ENCODE data around the gene MYO7B.

The MYO7B gene

GRCh38 chr2:127670055-127670956 is 134.8 kb downstream of the MYO7B start:
- no peak for DNase-seq

GRCh38 chr2:127670957-127671290 is 135.4 kb downstream of the MYO7B start:
- DNase-seq, result no peak

- no peak for DNase-seq
Measured at GRCh38 chr2:127671557-127672302, 136.2 kb downstream of the MYO7B start.

GRCh38 chr2:127672341-127673224 is 137.1 kb downstream of the MYO7B start:
- no peak for DNase-seq

GRCh38 chr2:127673291-127674069 is 138.0 kb downstream of the MYO7B start:
- DNase-seq, result no peak

GRCh38 chr2:127674241-127675209 is 139.0 kb downstream of the MYO7B start:
- no peak for DNase-seq

GRCh38 chr2:127675331-127676261 is 140.1 kb downstream of the MYO7B start, which contains the start of gene LIMS2:
Gene LIMS2 (minus strand): TSS chr2:127675530. CDS start chr2:127675024, 506 bp downstream.
- DNase-seq, result no peak

GRCh38 chr2:127676906-127677305 is 141.4 kb downstream of the MYO7B start:
- DNase-seq, result no peak

GRCh38 chr2:127678531-127678930 is 143.0 kb downstream of the MYO7B start:
- no peak for DNase-seq

- no peak for DNase-seq
Measured at GRCh38 chr2:127678991-127679390, 143.5 kb downstream of the MYO7B start.

- DNase-seq, result no peak
Measured at GRCh38 chr2:127679680-127680361, 144.3 kb downstream of the MYO7B start.

- DNase-seq, result no peak
Measured at GRCh38 chr2:127680706-127681287, 145.3 kb downstream of the MYO7B start.

GRCh38 chr2:127681288-127681804 is 145.9 kb downstream of the MYO7B start:
- no peak for DNase-seq

GRCh38 chr2:127681976-127682857 is 146.7 kb downstream of the MYO7B start:
- no peak for DNase-seq

GRCh38 chr2:127683056-127683455 is 147.6 kb downstream of the MYO7B start:
- DNase-seq, result no peak

- no peak for DNase-seq
Measured at GRCh38 chr2:127683757-127684156, 148.3 kb downstream of the MYO7B start.

- no peak for DNase-seq
Measured at GRCh38 chr2:127685410-127686080, 150.1 kb downstream of the MYO7B start.

Measured in activated gamma-delta T cell treated with Interleukin-2 at 50 U/mL for 16 hours (primary cell).